Measurements from ENCODE around the gene ACTG1.

Gene ACTG1

GRCh38 chr17:81545160-81545949, 32.8 kb upstream of the ACTG1 start:
- no peak for DNase-seq (ENCODE audit: low read depth)

- no peak for DNase-seq (ENCODE audit: low read depth)
Measured at GRCh38 chr17:81544281-81544974, 31.8 kb upstream of the ACTG1 start.

- no peak for DNase-seq (ENCODE audit: low read depth)
Measured at GRCh38 chr17:81543756-81544155, 31.2 kb upstream of the ACTG1 start.

GRCh38 chr17:81543339-81543675, 30.7 kb upstream of the ACTG1 start:
- no peak for DNase-seq (ENCODE audit: low read depth)

GRCh38 chr17:81542431-81543338, 30.1 kb upstream of the ACTG1 start:
- DNase-seq (ENCODE audit: low read depth) = no peak

GRCh38 chr17:81541123-81541522, 28.5 kb upstream of the ACTG1 start:
- DNase-seq (ENCODE audit: low read depth) = no peak

GRCh38 chr17:81540676-81541027, 28.1 kb upstream of the ACTG1 start:
- DNase-seq (ENCODE audit: low read depth) = no peak

GRCh38 chr17:81539961-81540675, 27.5 kb upstream of the ACTG1 start:
- no peak for DNase-seq (ENCODE audit: low read depth)

- DNase-seq (ENCODE audit: low read depth) = no peak
Measured at GRCh38 chr17:81539571-81539900, 26.9 kb upstream of the ACTG1 start.

GRCh38 chr17:81538651-81539570, 26.3 kb upstream of the ACTG1 start:
- no peak for DNase-seq (ENCODE audit: low read depth)

GRCh38 chr17:81537856-81538555, 25.4 kb upstream of the ACTG1 start:
- no peak for DNase-seq (ENCODE audit: low read depth)

GRCh38 chr17:81537343-81537855, 24.8 kb upstream of the ACTG1 start:
- no peak for DNase-seq (ENCODE audit: low read depth)

GRCh38 chr17:81536299-81537290, 24.0 kb upstream of the ACTG1 start:
- DNase-seq (ENCODE audit: low read depth) = no peak

GRCh38 chr17:81535480-81536298, 23.1 kb upstream of the ACTG1 start:
- no peak for DNase-seq (ENCODE audit: low read depth)

- DNase-seq (ENCODE audit: low read depth) = no peak
Measured at GRCh38 chr17:81535007-81535328, 22.4 kb upstream of the ACTG1 start.

GRCh38 chr17:81534157-81535006, 21.8 kb upstream of the ACTG1 start:
- no peak for DNase-seq (ENCODE audit: low read depth)

All from stimulated activated CD8-positive, alpha-beta memory T cell treated with anti-CD3 and anti-CD28 coated beads, Interleukin-7, amount 100 ng/mL, for 24 hours (primary cell).